ENCODE measurements around the gene C10orf95.

C10orf95 gene

DNA sequence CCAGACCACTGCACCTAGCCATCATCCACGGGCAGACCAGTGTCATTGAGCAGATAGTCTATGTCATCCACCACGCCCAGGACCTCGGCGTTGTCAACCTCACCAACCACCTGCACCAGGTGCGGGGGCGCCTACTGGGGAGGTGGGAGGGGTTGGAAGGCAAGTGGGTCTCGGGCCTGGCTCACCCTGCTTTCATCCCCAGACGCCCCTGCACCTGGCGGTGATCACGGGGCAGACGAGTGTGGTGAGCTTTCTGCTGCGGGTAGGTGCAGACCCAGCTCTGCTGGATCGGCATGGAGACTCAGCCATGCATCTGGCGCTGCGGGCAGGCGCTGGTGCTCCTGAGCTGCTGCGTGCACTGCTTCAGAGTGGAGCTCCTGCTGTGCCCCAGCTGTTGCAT is 51.3 kb downstream of the C10orf95 start:
- no peak for DNase-seq
